ENCODE data around the gene MCMBP.

MCMBP gene

DNA sequence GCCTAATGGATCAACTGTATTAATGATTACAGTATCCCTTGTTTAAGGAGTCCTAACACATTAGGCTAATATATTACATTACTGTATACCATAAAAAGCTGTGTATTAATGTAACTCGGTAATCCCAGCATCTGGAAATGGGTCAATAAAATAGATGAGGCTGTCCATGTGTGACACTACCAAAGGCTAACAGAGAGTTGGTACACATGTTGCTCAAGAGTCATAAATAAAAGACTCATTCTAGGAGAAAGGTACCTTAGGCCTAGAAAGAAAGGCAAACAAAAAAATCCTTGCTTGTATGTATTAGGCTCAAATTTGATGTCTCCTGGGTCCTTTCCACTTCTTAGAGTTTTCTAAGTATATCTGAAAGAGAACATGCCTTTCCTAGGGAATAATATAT is 14.6 kb downstream of the MCMBP start:
- Histone ChIP-seq H3K27ac (no peak overlapping the region), H3K36me3 (peaks cover 32% of the 10 kb centered on the region)
- TF ChIP-seq, protein P1, sequence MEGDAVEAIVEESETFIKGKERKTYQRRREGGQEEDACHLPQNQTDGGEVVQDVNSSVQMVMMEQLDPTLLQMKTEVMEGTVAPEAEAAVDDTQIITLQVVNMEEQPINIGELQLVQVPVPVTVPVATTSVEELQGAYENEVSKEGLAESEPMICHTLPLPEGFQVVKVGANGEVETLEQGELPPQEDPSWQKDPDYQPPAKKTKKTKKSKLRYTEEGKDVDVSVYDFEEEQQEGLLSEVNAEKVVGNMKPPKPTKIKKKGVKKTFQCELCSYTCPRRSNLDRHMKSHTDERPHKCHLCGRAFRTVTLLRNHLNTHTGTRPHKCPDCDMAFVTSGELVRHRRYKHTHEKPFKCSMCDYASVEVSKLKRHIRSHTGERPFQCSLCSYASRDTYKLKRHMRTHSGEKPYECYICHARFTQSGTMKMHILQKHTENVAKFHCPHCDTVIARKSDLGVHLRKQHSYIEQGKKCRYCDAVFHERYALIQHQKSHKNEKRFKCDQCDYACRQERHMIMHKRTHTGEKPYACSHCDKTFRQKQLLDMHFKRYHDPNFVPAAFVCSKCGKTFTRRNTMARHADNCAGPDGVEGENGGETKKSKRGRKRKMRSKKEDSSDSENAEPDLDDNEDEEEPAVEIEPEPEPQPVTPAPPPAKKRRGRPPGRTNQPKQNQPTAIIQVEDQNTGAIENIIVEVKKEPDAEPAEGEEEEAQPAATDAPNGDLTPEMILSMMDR (IDR thresholded peaks at IDR 0.05): no peak

DNA sequence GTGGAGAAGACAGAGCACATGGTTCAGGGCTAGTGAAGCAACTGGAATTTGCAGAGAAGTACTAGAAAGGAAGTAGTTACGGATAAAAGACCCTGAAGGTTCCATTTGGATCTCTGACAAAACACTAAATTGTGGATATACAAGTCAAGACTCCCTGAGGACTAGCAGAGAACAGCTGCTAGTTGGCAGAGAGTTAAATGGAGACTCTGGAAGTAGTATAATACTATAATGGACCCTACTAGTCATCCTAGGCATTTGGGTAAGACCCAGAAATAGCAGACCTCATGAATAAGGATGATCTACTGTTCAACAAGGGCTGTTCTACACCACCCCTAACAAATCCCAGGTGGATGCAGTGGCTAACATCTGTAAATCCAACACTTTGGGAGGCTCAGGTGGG is 19.1 kb downstream of the MCMBP start:
- peaks cover 31 to 34% of the 10 kb centered on the region in 2 experiments for H3K4me1 ChIP-seq (ENCODE audit: control insufficient read depth in 1 of 2, insufficient read depth in 1 of 2, low read depth in 1 of 2, low read length in 1 of 2)
- H3K36me3 ChIP-seq: peaks cover 55% of the 10 kb centered on the region
- no peaks in the 10 kb centered on the region for H3K9me3 ChIP-seq
- H3K4me3 ChIP-seq (ENCODE audit: low read depth in 1 of 2, low read length in 1 of 2): no peak overlapping the region
- no peaks in the 10 kb centered on the region for H3K27me3 ChIP-seq
- TF ChIP-seq, protein P1 (IDR thresholded peaks at IDR 0.05): no peak
- H3K27ac ChIP-seq: peak overlapping the region; percentile 35

More for the DNA sequence above, 14.6 kb downstream of the MCMBP start:
- H3K9me3 ChIP-seq: no peaks in the 10 kb centered on the region
- no peak overlapping the region for H3K4me3 ChIP-seq (ENCODE audit: low read depth in 1 of 2, low read length in 1 of 2)
- H3K27me3 ChIP-seq: no peaks in the 10 kb centered on the region
- peaks cover 9 to 11% of the 10 kb centered on the region in 2 experiments for H3K4me1 ChIP-seq (ENCODE audit: control insufficient read depth in 1 of 2, insufficient read depth in 1 of 2, low read depth in 1 of 2, low read length in 1 of 2)

DNA sequence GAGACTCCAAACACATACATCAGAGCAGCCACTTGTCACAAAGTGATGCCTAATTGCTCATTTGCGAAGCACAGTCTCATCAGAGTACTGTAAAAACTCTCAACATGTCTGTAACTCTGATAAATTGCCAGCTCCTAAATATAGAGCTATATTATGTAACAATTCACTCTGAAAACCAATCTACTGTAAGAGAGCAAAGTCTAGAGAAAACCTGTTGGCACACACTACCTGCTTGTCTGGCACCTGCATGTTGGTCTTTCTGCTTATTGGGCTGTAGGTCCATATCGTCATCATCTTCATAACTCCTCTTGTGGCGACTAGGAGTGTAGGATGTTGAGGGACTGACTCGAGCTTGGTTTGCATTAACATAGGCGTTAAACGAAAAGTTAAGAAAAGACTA is 19.8 kb downstream of the MCMBP start:
- Histone ChIP-seq H3K27me3 (no peaks in the 10 kb centered on the region), H3K36me3 (peaks cover 55% of the 10 kb centered on the region), H3K9me3 (no peaks in the 10 kb centered on the region), H3K4me3 (ENCODE audit: low read depth in 1 of 2, low read length in 1 of 2) (no peak overlapping the region), H3K27ac (peak overlapping the region; percentile 35), H3K4me1 (ENCODE audit: control insufficient read depth in 1 of 2, insufficient read depth in 1 of 2, low read depth in 1 of 2, low read length in 1 of 2) (peaks cover 34 to 35% of the 10 kb centered on the region in 2 experiments)
- TF ChIP-seq, protein P1 (IDR thresholded peaks at IDR 0.05): no peak

DNA sequence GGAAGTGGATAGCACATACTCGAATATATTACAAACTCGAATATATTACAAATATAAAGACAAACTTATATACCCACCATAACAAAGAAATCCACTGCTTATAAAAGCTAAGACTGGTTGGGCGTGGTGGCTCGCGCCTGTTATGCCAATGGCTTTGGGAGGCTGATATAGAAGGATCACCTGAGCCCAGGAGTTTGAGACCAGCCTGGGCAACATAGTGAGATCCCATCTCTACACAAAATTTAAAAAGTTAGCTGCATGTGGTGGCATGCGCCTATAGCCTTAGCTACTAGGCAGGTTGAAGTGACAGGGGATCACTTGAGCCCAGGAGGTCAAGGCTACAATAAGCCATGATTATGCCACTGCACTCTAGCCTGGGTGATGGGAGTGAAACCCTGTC is 20.4 kb downstream of the MCMBP start:
- Histone ChIP-seq H3K36me3 (peaks cover 57% of the 10 kb centered on the region), H3K4me1 (ENCODE audit: control insufficient read depth in 1 of 2, insufficient read depth in 1 of 2, low read depth in 1 of 2, low read length in 1 of 2) (peaks cover 35 to 36% of the 10 kb centered on the region in 2 experiments), H3K27ac (peak overlapping the region; percentile 35), H3K4me3 (ENCODE audit: low read depth in 1 of 2, low read length in 1 of 2) (no peak overlapping the region), H3K27me3 (no peaks in the 10 kb centered on the region), H3K9me3 (no peaks in the 10 kb centered on the region)
- TF ChIP-seq, protein P1 (IDR thresholded peaks at IDR 0.05): no peak

DNA sequence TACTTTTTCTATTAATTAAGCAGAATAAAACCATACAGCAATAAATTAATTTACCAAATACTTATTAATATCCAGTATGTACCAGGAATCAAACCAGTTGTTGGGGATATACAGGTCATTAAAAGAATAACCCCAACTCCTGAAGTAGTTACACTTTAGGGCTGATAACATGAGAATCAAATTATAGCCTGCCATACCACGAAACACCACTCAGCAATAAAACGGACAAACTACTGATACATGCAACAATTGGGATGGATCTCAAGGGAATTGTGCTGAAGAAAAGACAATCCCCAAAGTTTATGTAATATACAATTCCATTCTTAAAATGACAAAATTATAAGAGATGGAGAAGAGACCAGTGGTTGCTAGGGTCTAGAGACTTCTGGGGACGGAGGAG is 22.7 kb downstream of the MCMBP start:
- Histone ChIP-seq H3K27ac (peak overlapping the region; percentile 78), H3K36me3 (peaks cover 67% of the 10 kb centered on the region), H3K4me3 (ENCODE audit: low read depth in 1 of 2, low read length in 1 of 2) (peak overlapping the region in 1 of 2 experiments; percentile 21)

More for the DNA sequence above, 22.7 kb downstream of the MCMBP start:
- no peaks in the 10 kb centered on the region for H3K27me3 ChIP-seq
- H3K4me1 ChIP-seq (ENCODE audit: control insufficient read depth in 1 of 2, insufficient read depth in 1 of 2, low read depth in 1 of 2, low read length in 1 of 2): peaks cover 43 to 58% of the 10 kb centered on the region in 2 experiments
- TF ChIP-seq, protein P1 (IDR thresholded peaks at IDR 0.05): no peak
- no peaks in the 10 kb centered on the region for H3K9me3 ChIP-seq

Data from neutrophil (primary cell).